HEK293 (cell line): ENCODE measurements around the gene FILIP1L.

Source experiments
- GLIS1 ChIP-seq: fragments of 450-650 bp; formaldehyde crosslinking; IDR thresholded peaks from 2 replicates; pipeline ENCODE4 v1.5.1; 2016; ENCODE audit warnings: missing biosample characterization, missing genetic modification characterization
- KLF16 ChIP-seq: fragments of 450-650 bp; formaldehyde crosslinking; IDR thresholded peaks from 2 replicates; pipeline ENCODE4 v1.5.1; 2017; ENCODE audit warnings: missing biosample characterization, missing genetic modification characterization
- TCF7L2 ChIP-seq: IDR thresholded peaks from 2 replicates; pipeline ENCODE4 v1.6.1; 2011; ENCODE audit warnings: low read depth, mild to moderate bottlenecking, inconsistent platforms, low read length, moderate library complexity, borderline replicate concordance
- YY1 ChIP-seq: fragments of 450-650 bp; formaldehyde crosslinking; IDR thresholded peaks from 2 replicates; pipeline ENCODE4 v1.5.1; 2018; ENCODE audit warnings: missing biosample characterization, missing genetic modification characterization
- ZNF133 ChIP-seq: fragments of 450-650 bp; formaldehyde crosslinking; IDR thresholded peaks from 2 replicates; pipeline ENCODE4 v1.5.1; 2016; ENCODE audit warnings: missing biosample characterization, missing genetic modification characterization
- ZNF146 ChIP-seq: fragments of 450-650 bp; formaldehyde crosslinking; IDR thresholded peaks from 2 replicates; pipeline ENCODE4 v1.5.1; 2016; ENCODE audit warnings: missing biosample characterization, missing genetic modification characterization
- ZNF324 ChIP-seq: fragments of 450-650 bp; formaldehyde crosslinking; IDR thresholded peaks from 2 replicates; pipeline ENCODE4 v1.5.1; 2016; ENCODE audit warnings: missing biosample characterization, missing genetic modification characterization
- ZNF530 ChIP-seq: fragments of 450-650 bp; formaldehyde crosslinking; IDR thresholded peaks from 2 replicates; pipeline ENCODE4 v1.5.1; 2016; ENCODE audit warnings: low read depth, missing biosample characterization, missing genetic modification characterization
- ZNF561 ChIP-seq: fragments of 450-650 bp; IDR thresholded peaks from 2 replicates; pipeline ENCODE4 v1.5.1; 2018; ENCODE audit warnings: missing biosample characterization, missing genetic modification characterization, borderline replicate concordance
- ZNF776 ChIP-seq: fragments of 450-650 bp; formaldehyde crosslinking; IDR thresholded peaks from 2 replicates; pipeline ENCODE4 v1.5.0; 2017; ENCODE audit warnings: missing biosample characterization, missing genetic modification characterization, borderline replicate concordance
- TF ChIP-seq, protein P1 (sequence below): fragments of 450-650 bp; formaldehyde crosslinking; IDR thresholded peaks from 2 replicates; pipeline ENCODE4 v1.5.1; 2016; ENCODE audit warnings: missing biosample characterization, missing genetic modification characterization
- TF ChIP-seq, protein P2 (sequence below): fragments of 450-650 bp; formaldehyde crosslinking; IDR thresholded peaks from 2 replicates; pipeline ENCODE4 v1.5.1; 2016; ENCODE audit warnings: missing biosample characterization, missing genetic modification characterization
- TF ChIP-seq, protein P3 (sequence below): fragments of 450-650 bp; formaldehyde crosslinking; IDR thresholded peaks from 2 replicates; pipeline ENCODE4 v1.5.1; 2016; ENCODE audit warnings: missing biosample characterization, missing genetic modification characterization
- TF ChIP-seq, protein P4 (sequence below): fragments of 450-650 bp; formaldehyde crosslinking; IDR thresholded peaks from 2 replicates; pipeline ENCODE4 v1.5.1; 2016; ENCODE audit warnings: missing biosample characterization, missing genetic modification characterization

DNA sequence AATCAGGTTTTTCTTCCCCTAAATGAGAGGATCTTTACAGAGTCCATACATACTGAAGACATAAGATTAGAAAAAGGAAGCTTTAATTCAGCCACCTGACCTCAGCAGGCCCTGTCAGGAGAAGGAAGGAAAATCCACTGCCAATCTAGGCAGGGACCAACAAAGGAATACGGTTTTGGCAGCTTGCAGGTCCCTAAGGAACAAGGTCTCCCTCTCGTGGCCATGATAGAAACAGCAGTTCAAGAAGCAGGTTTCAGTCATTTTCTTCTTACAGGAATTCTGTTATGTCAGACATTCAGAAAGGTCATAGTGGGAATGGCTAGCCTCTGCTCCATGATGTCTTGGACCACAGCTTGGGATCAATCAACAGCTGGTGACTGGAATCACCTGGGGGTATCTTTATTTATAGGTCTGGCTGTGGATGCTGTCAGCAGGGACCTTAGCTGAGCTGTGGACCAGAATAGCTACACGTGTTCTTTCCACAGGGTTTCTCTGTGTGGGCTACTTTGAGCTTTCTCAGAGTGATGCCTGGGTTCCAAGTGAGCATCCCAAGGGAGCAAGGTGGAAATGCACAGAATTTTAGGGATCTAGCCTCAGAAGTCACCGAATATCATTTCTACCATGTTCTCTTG lies 306.0 kb downstream of the FILIP1L start:
- TF ChIP-seq, protein P1, sequence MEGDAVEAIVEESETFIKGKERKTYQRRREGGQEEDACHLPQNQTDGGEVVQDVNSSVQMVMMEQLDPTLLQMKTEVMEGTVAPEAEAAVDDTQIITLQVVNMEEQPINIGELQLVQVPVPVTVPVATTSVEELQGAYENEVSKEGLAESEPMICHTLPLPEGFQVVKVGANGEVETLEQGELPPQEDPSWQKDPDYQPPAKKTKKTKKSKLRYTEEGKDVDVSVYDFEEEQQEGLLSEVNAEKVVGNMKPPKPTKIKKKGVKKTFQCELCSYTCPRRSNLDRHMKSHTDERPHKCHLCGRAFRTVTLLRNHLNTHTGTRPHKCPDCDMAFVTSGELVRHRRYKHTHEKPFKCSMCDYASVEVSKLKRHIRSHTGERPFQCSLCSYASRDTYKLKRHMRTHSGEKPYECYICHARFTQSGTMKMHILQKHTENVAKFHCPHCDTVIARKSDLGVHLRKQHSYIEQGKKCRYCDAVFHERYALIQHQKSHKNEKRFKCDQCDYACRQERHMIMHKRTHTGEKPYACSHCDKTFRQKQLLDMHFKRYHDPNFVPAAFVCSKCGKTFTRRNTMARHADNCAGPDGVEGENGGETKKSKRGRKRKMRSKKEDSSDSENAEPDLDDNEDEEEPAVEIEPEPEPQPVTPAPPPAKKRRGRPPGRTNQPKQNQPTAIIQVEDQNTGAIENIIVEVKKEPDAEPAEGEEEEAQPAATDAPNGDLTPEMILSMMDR = no peak
- TF ChIP-seq ZNF776 (no peak), TCF7L2 (no peak), ZNF133 (tag by site-specific recombination) (no peak), KLF16 (no peak), YY1 (tag by site-specific recombination) (no peak), ZNF146 (tag by site-specific recombination) (no peak), ZNF324 (no peak), ZNF561 (tag by site-specific recombination) (no peak), GLIS1 (tag by site-specific recombination) (no peak), ZNF530 (no peak)
- TF ChIP-seq, protein P2, sequence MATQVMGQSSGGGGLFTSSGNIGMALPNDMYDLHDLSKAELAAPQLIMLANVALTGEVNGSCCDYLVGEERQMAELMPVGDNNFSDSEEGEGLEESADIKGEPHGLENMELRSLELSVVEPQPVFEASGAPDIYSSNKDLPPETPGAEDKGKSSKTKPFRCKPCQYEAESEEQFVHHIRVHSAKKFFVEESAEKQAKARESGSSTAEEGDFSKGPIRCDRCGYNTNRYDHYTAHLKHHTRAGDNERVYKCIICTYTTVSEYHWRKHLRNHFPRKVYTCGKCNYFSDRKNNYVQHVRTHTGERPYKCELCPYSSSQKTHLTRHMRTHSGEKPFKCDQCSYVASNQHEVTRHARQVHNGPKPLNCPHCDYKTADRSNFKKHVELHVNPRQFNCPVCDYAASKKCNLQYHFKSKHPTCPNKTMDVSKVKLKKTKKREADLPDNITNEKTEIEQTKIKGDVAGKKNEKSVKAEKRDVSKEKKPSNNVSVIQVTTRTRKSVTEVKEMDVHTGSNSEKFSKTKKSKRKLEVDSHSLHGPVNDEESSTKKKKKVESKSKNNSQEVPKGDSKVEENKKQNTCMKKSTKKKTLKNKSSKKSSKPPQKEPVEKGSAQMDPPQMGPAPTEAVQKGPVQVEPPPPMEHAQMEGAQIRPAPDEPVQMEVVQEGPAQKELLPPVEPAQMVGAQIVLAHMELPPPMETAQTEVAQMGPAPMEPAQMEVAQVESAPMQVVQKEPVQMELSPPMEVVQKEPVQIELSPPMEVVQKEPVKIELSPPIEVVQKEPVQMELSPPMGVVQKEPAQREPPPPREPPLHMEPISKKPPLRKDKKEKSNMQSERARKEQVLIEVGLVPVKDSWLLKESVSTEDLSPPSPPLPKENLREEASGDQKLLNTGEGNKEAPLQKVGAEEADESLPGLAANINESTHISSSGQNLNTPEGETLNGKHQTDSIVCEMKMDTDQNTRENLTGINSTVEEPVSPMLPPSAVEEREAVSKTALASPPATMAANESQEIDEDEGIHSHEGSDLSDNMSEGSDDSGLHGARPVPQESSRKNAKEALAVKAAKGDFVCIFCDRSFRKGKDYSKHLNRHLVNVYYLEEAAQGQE (tag by site-specific recombination) = no peak
- TF ChIP-seq, protein P3, sequence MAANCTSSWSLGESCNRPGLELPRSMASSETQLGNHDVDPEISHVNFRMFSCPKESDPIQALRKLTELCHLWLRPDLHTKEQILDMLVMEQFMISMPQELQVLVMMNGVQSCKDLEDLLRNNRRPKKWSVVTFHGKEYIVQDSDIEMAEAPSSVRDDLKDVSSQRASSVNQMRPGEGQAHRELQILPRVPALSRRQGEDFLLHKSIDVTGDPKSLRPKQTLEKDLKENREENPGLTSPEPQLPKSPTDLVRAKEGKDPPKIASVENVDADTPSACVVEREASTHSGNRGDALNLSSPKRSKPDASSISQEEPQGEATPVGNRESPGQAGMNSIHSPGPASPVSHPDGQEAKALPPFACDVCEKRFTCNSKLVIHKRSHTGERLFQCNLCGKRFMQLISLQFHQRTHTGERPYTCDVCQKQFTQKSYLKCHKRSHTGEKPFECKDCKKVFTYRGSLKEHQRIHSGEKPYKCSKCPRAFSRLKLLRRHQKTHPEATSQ (tag by site-specific recombination) = no peak
- TF ChIP-seq, protein P4, sequence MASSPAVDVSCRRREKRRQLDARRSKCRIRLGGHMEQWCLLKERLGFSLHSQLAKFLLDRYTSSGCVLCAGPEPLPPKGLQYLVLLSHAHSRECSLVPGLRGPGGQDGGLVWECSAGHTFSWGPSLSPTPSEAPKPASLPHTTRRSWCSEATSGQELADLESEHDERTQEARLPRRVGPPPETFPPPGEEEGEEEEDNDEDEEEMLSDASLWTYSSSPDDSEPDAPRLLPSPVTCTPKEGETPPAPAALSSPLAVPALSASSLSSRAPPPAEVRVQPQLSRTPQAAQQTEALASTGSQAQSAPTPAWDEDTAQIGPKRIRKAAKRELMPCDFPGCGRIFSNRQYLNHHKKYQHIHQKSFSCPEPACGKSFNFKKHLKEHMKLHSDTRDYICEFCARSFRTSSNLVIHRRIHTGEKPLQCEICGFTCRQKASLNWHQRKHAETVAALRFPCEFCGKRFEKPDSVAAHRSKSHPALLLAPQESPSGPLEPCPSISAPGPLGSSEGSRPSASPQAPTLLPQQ = no peak
